Mesangial cell (primary cell): ENCODE data around the gene DCAF8L2. TPM values are rescaled to one million over a fixed set of nuclear protein-coding genes. Genes with fewer than 3 reads are reported as not detected.

Experiments
- total RNA-seq: library from RNA; depleted of rRNA; stranded (reverse); fragments of >200 nt; gene quantifications from 2 replicates; pipeline ENCODE4 v1.2.3, GENCODE V29; 2015

The DCAF8L2 gene
- not detected in 2 replicates for total RNA-seq

DNA sequence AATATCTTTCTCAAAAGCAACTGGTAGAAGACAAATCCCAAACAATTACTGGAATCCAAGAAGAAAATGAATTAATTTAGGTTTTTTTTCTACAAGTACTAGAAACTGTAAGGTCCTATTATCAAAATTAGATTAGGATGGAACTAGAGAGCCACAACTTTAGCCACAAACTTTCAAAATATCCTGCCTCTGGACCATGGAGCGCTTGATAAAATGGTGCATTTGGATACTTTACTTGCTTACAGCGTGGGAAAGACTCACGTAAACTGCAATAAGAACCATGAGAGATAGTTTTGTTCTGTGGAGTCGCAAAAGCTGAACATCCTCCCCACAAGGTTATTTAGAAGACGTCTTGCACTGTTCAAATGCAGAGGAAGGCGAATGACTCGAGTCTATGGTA is at the start of gene DCAF8L2:
Gene DCAF8L2 (plus strand): TSS at position 301 of the 400 bp plus-strand sequence. CDS start 156,552 bp downstream, outside the sequence.

Other genes starting within 250 kb of the DCAF8L2 start
- gene PPP4R3C, start 127.0 kb upstream of the DCAF8L2 start, total RNA-seq = not detected in 2 replicates
- gene MAGEB10, start 217.6 kb downstream of the DCAF8L2 start, total RNA-seq = not detected in 2 replicates